Measurements from ENCODE around the gene SMYD3. TPM values are rescaled to one million over a fixed set of nuclear protein-coding genes. Genes with fewer than 3 reads are reported as not detected.

SMYD3 gene
- total RNA-seq, 2 experiments from 2014 or later, result 22.6 to 24.6 TPM

DNA sequence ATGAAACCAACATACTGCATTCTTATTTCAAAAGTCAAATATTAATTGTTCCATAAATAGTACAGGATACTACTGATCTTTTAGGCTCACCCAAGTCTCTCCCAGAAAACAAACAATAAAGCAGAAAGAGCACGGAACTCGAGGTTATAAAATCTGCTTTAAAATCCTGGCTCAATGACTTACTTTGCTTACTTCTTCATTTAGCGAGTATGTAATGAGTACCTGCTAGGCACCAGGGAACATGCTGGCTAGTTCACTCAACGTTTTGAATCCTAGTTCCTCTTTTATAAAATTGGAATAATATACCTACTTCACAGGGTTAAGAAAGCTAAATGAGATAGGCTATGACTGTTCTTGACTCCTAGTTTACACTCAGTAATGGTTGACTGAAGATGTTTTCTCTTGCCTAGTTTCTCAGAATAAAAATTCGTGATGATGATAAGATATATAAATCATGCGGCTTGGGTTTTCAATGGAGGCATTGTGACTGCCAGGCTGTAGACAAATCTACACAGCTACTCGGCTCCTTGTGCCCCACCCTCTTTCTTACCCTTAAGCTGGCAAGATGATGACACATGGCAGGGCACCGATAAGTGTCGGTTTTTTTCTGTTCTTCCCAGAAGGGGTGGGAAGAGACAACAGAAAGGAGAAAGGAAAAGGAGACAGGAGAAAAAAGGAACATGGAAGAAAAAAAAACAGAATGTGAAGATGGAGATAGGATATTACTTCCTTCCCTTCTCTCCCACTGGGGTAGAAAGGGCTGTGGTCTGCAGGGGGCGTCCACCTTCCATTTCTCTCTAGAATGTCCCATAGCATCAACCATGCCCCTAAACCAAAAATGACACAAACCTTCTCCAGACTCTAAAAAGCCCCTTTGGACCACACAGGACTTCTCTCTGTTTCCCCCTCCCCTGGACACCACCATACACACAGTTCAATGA, 507.1 kb downstream of the SMYD3 start:
- TF ChIP-seq CTCF (IDR thresholded peaks at IDR 0.05), result no peak
- no peak overlapping the region for H3K27ac Mint-ChIP-seq
- no peaks in the 10 kb centered on the region for H3K27me3 Mint-ChIP-seq

GRCh38 chr1:245997471-245998258, 509.4 kb downstream of the SMYD3 start:
- intact Hi-C loops (cut with micrococcal nuclease), result no loop called here
- DNase-seq (no peak), ATAC-seq (no peak)
- H3K27ac Mint-ChIP-seq, result no peak overlapping the region
- H3K9me3 Mint-ChIP-seq, result no peaks in the 10 kb centered on the region
- H3K36me3 Mint-ChIP-seq (ENCODE audit: low read depth), result no peaks in the 10 kb centered on the region
- no peak overlapping the region for H3K4me3 Mint-ChIP-seq
- ChIA-PET CTCF (no interaction called here), POLR2A (no interaction called here)
- H3K4me1 Mint-ChIP-seq (ENCODE audit: low read depth), result no peaks in the 10 kb centered on the region
- TF ChIP-seq CTCF (IDR thresholded peaks at IDR 0.05), result no peak
- H3K27me3 Mint-ChIP-seq, result no peaks in the 10 kb centered on the region

More for the DNA sequence above, 507.1 kb downstream of the SMYD3 start:
- ChIA-PET POLR2A (no interaction called here), CTCF (interaction anchor here (1.0 to 2.2 kb wide), 5 partner anchors 111 to 847 kb away, joined by 3 to 10 read pairs (median 5); no protein-coding TSS in a partner anchor)
- Mint-ChIP-seq H3K4me3 (no peak overlapping the region), H3K36me3 (ENCODE audit: low read depth) (no peaks in the 10 kb centered on the region), H3K9me3 (no peaks in the 10 kb centered on the region), H3K4me1 (ENCODE audit: low read depth) (no peaks in the 10 kb centered on the region)
- intact Hi-C loops (cut with micrococcal nuclease), result loop anchor here (5.0 to 10.0 kb wide), 2 partner anchors 115 to 848 kb away; partner anchors contain the start of gene KIF26B
- DNase-seq, result no peak
- no peak for ATAC-seq

GRCh38 chr1:245996811-245997210, 510.3 kb downstream of the SMYD3 start:
- Mint-ChIP-seq H3K4me1 (ENCODE audit: low read depth) (no peaks in the 10 kb centered on the region), H3K27me3 (no peaks in the 10 kb centered on the region), H3K9me3 (no peaks in the 10 kb centered on the region), H3K36me3 (ENCODE audit: low read depth) (no peaks in the 10 kb centered on the region), H3K27ac (no peak overlapping the region), H3K4me3 (no peak overlapping the region)
- TF ChIP-seq CTCF (IDR thresholded peaks at IDR 0.05), result no peak
- no peak for ATAC-seq
- ChIA-PET CTCF (no interaction called here), POLR2A (no interaction called here)
- DNase-seq, result no peak
- intact Hi-C loops (cut with micrococcal nuclease), result no loop called here

DNA sequence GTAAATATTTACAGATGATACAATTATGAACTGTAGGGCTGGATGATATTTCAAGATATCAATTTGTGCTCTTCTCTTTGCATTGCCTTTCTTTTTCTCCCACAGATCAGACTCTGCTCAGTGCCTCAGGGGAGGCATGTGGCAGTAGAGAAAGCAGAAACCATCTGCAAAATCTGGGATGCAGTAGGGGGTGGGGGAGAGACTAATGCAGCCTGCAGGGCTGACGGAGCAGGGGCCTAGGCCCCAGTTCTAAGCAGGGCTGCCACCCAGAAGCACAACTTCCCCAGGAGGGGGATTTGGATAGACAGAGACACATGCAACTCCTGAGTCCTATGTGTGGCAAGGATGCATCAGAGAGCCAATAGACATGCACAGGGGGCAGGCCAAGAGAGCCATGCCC, 511.6 kb downstream of the SMYD3 start:
- CTCF ChIA-PET, result no interaction called here
- H3K36me3 Mint-ChIP-seq (ENCODE audit: low read depth), result no peaks in the 10 kb centered on the region
- no peak for TF ChIP-seq CTCF (IDR thresholded peaks at IDR 0.05)
- intact Hi-C loops (cut with micrococcal nuclease), result no loop called here
- POLR2A ChIA-PET, result no interaction called here
- no peaks in the 10 kb centered on the region for H3K9me3 Mint-ChIP-seq
- H3K27ac Mint-ChIP-seq, result no peak overlapping the region
- H3K4me1 Mint-ChIP-seq (ENCODE audit: low read depth), result no peaks in the 10 kb centered on the region
- DNase-seq (no peak), ATAC-seq (no peak)
- H3K27me3 Mint-ChIP-seq, result no peaks in the 10 kb centered on the region
- no peak overlapping the region for H3K4me3 Mint-ChIP-seq
